DND-41 (cell line): ENCODE measurements around the gene USP24.

ENCODE experiments used
- ATAC-seq: fragments of 200-7000 bp; cut with Tn5 transposase; 3 replicates; pipeline ENCODE4 v1.9.1; 2021; ENCODE audit warnings: low read depth; ENCODE audit not compliant: insufficient read depth
- DNase-seq: peaks from one replicate; pipeline ENCODE4 v3.0.0-alpha.2; 2020
- H2AFZ ChIP-seq: 2 replicates; pipeline ENCODE4 v1.6.0; 2012; ENCODE audit warnings: low read depth, low read length
- H3K27ac ChIP-seq: 2 replicates; pipeline ENCODE4 v1.5.1; 2012; ENCODE audit warnings: low read length, inconsistent platforms
- H3K27me3 ChIP-seq: fragments of 200-600 bp; sonication (generic); 2 replicates; pipeline ENCODE4 v1.6.0; 2012; ENCODE audit warnings: low read length, mild to moderate bottlenecking, inconsistent platforms; ENCODE audit not compliant: insufficient read depth, poor library complexity
- H3K36me3 ChIP-seq: 2 replicates; pipeline ENCODE4 v1.5.1; 2012; ENCODE audit warnings: low read length, inconsistent platforms; ENCODE audit not compliant: insufficient read depth
- H3K4me1 ChIP-seq: 2 replicates; pipeline ENCODE4 v1.5.1; 2012; ENCODE audit warnings: mild to moderate bottlenecking, low read length; ENCODE audit not compliant: insufficient read depth
- H3K4me2 ChIP-seq: 2 replicates; pipeline ENCODE4 v1.6.0; 2012; ENCODE audit warnings: mild to moderate bottlenecking, moderate library complexity, low read length, inconsistent platforms; ENCODE audit not compliant: insufficient read depth
- H3K4me3 ChIP-seq, 2 experiments: fragments of 200-600 bp in 1 of 2; shearing (Covaris generic) in 1 of 2; 2 replicates each; pipeline ENCODE4 v1.5.1; 2012 to 2016; ENCODE audit warnings: inconsistent platforms in 2 of 2, low read length in 2 of 2, mild to moderate bottlenecking in 2 of 2, low read depth in 1 of 2, moderate library complexity in 1 of 2
- H3K79me2 ChIP-seq: 2 replicates; pipeline ENCODE4 v1.6.0; 2012; ENCODE audit warnings: low read length, inconsistent platforms; ENCODE audit not compliant: insufficient read depth
- H3K9ac ChIP-seq: 2 replicates; pipeline ENCODE4 v1.6.0; 2012; ENCODE audit warnings: low read depth, mild to moderate bottlenecking, inconsistent platforms, low read length, moderate library complexity
- H3K9me3 ChIP-seq: 2 replicates; pipeline ENCODE4 v1.5.1; 2012; ENCODE audit warnings: low read length, moderate library complexity, mild to moderate bottlenecking, inconsistent platforms; ENCODE audit not compliant: insufficient read depth, severe bottlenecking
- H4K20me1 ChIP-seq: 2 replicates; pipeline ENCODE4 v1.6.0; 2012; ENCODE audit warnings: low read length; ENCODE audit not compliant: insufficient read depth
- CTCF ChIP-seq: IDR thresholded peaks from 2 replicates; pipeline ENCODE4 v1.5.1; 2012; ENCODE audit warnings: borderline replicate concordance, low read length, moderate library complexity, mild to moderate bottlenecking; ENCODE audit not compliant: poor library complexity, severe bottlenecking; ENCODE audit errors: extremely low read depth
- EZH2 ChIP-seq: IDR thresholded peaks from 3 replicates; pipeline ENCODE4 v1.6.1; 2012; ENCODE audit warnings: borderline replicate concordance, low read depth, mild to moderate bottlenecking, moderate library complexity, low read length, inconsistent platforms; ENCODE audit not compliant: severe bottlenecking

USP24 gene

GRCh38 chr1:55211863-55212262 is 3.3 kb downstream of the USP24 start:
- no peak for ATAC-seq
- no peak overlapping the region for H2AFZ ChIP-seq
- H3K27me3 ChIP-seq, result no peaks in the 10 kb centered on the region
- peak overlapping the region; percentile 65 for H3K4me2 ChIP-seq
- DNase-seq, result no peak
- H3K4me3 ChIP-seq, result peak overlapping the region in 1 of 2 experiments; percentile 35; a peak in 1 of 4 replicates
- no peak overlapping the region for H3K9ac ChIP-seq
- H3K27ac ChIP-seq, result no peak overlapping the region
- TF ChIP-seq EZH2, result no peak
- no peak for TF ChIP-seq CTCF
- H3K79me2 ChIP-seq, result peaks cover 94% of the 10 kb centered on the region
- peaks cover 45% of the 10 kb centered on the region for H3K4me1 ChIP-seq
- H4K20me1 ChIP-seq, result peaks cover 35% of the 10 kb centered on the region; the same call in 1 of the 2 replicates
- peaks cover 14% of the 10 kb centered on the region for H3K36me3 ChIP-seq
- no peaks in the 10 kb centered on the region for H3K9me3 ChIP-seq

GRCh38 chr1:55210990-55211801 is 4.0 kb downstream of the USP24 start:
- peaks cover 37% of the 10 kb centered on the region; the same call in 1 of the 2 replicates for H4K20me1 ChIP-seq
- no peak for DNase-seq
- no peak overlapping the region for H3K9ac ChIP-seq

GRCh38 chr1:55209247-55209646 is 5.9 kb downstream of the USP24 start:
- no peak overlapping the region for H3K4me3 ChIP-seq
- peaks cover 18% of the 10 kb centered on the region; the same call in 1 of the 2 replicates for H3K36me3 ChIP-seq
- peaks cover 37% of the 10 kb centered on the region; the same call in 1 of the 2 replicates for H4K20me1 ChIP-seq
- no peak overlapping the region for H3K4me2 ChIP-seq
- H3K27ac ChIP-seq, result no peak overlapping the region
- H3K27me3 ChIP-seq, result no peaks in the 10 kb centered on the region
- TF ChIP-seq EZH2 (no peak), CTCF (no peak)
- H3K79me2 ChIP-seq, result peaks cover 95% of the 10 kb centered on the region
- peaks cover 33% of the 10 kb centered on the region for H3K4me1 ChIP-seq
- no peak overlapping the region for H2AFZ ChIP-seq
- ATAC-seq (no peak), DNase-seq (no peak)
- H3K9me3 ChIP-seq, result no peaks in the 10 kb centered on the region
- H3K9ac ChIP-seq, result no peak overlapping the region

More at GRCh38 chr1:55210990-55211801, 4.0 kb downstream of the USP24 start:
- Histone ChIP-seq H3K27me3 (no peaks in the 10 kb centered on the region), H3K4me1 (peaks cover 40% of the 10 kb centered on the region), H2AFZ (no peak overlapping the region), H3K4me2 (peak overlapping the region; percentile 65; the same call in 1 of the 2 replicates), H3K36me3 (peaks cover 17% of the 10 kb centered on the region), H3K27ac (no peak overlapping the region), H3K79me2 (peaks cover 100% of the 10 kb centered on the region), H3K9me3 (no peaks in the 10 kb centered on the region), H3K4me3 (no peak overlapping the region; a peak in 1 of 4 replicates)
- no peak for ATAC-seq
- TF ChIP-seq CTCF, result no peak
- TF ChIP-seq EZH2, result no peak
